Nephron (organoid): ENCODE data around the gene ARID1B.

Experiments
- H3K27ac Mint-ChIP-seq, 3 experiments: 2 replicates each; pipeline ENCODE4 v1.8.0; 2020; ENCODE audit warnings: mixed read lengths in 3 of 3, mild to moderate bottlenecking in 2 of 3, moderate library complexity in 1 of 3
- H3K27me3 Mint-ChIP-seq: 2 replicates; pipeline ENCODE4 v1.8.0; 2021; ENCODE audit warnings: low read depth, mild to moderate bottlenecking, moderate library complexity, mixed read lengths
- H3K36me3 Mint-ChIP-seq: 2 replicates; pipeline ENCODE4 v1.8.0; 2020; ENCODE audit warnings: low read depth, mixed read lengths
- H3K4me1 Mint-ChIP-seq: 2 replicates; pipeline ENCODE4 v1.8.0; 2020; ENCODE audit warnings: mixed read lengths
- H3K4me3 Mint-ChIP-seq, 3 experiments: 2 replicates each; pipeline ENCODE4 v1.8.0; 2020; ENCODE audit warnings: mild to moderate bottlenecking in 3 of 3, mixed read lengths in 3 of 3, moderate library complexity in 2 of 3
- H3K9me3 Mint-ChIP-seq: 2 replicates; pipeline ENCODE4 v1.8.0; 2020; ENCODE audit warnings: mixed read lengths
- CTCF ChIP-seq, 3 experiments: fragments of 200-600 bp; sonication (generic); IDR thresholded peaks; one replicate each; pipeline ENCODE4 v1.5.0; 2021; ENCODE audit warnings: antibody characterized with exemption in 3 of 3; ENCODE audit not compliant: unreplicated experiment in 3 of 3

ARID1B gene

GRCh38 chr6:157074969-157075368, 297.8 kb downstream of the ARID1B start:
- Mint-ChIP-seq H3K4me3 (no peak overlapping the region), H3K27ac (peak overlapping the region in 1 of 3 experiments; percentile 14), H3K9me3 (no peaks in the 10 kb centered on the region), H3K36me3 (peaks cover 11% of the 10 kb centered on the region), H3K27me3 (no peaks in the 10 kb centered on the region), H3K4me1 (peaks cover 58% of the 10 kb centered on the region)
- TF ChIP-seq CTCF (IDR thresholded peaks at IDR 0.05; ENCODE audit: unreplicated experiment in 3 of 3) = no peak

- Mint-ChIP-seq H3K27ac (peak overlapping the region in 2 of 3 experiments; percentile 14 to 21), H3K36me3 (peaks cover 11% of the 10 kb centered on the region), H3K4me3 (no peak overlapping the region), H3K4me1 (peaks cover 50% of the 10 kb centered on the region), H3K9me3 (no peaks in the 10 kb centered on the region), H3K27me3 (no peaks in the 10 kb centered on the region)
- TF ChIP-seq CTCF (IDR thresholded peaks at IDR 0.05; ENCODE audit: unreplicated experiment in 3 of 3) = no peak
Observed at GRCh38 chr6:157075549-157076450, 298.6 kb downstream of the ARID1B start.

GRCh38 chr6:157076451-157076822, 299.3 kb downstream of the ARID1B start:
- Mint-ChIP-seq H3K36me3 (peaks cover 11% of the 10 kb centered on the region), H3K4me3 (no peak overlapping the region), H3K4me1 (peaks cover 44% of the 10 kb centered on the region), H3K27ac (peak overlapping the region in 1 of 3 experiments; percentile 21), H3K27me3 (no peaks in the 10 kb centered on the region), H3K9me3 (no peaks in the 10 kb centered on the region)
- no peak for TF ChIP-seq CTCF (IDR thresholded peaks at IDR 0.05; ENCODE audit: unreplicated experiment in 3 of 3)

DNA sequence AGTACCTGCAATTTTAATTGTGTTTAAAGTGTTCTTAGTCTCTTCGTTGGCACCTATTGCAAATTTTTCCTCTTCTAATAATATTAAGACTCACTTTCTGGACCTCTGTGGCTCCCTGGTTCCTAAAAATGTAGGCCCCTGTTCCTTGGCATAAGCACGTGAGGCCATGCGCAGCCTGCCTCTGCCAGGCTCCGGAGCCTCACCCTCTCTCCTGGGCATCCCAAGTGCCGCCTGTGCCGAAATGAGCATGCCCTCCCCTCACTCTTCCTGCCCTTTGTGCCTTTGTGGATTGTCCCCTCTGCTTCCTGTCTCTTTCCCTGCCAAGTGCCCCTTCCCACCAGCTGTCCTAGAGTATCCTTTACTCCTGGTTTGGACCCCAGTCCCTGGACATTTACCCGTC, 300.1 kb downstream of the ARID1B start:
- no peaks in the 10 kb centered on the region for H3K27me3 Mint-ChIP-seq
- peaks cover 42% of the 10 kb centered on the region for H3K4me1 Mint-ChIP-seq
- TF ChIP-seq CTCF (IDR thresholded peaks at IDR 0.05; ENCODE audit: unreplicated experiment in 3 of 3) = no peak
- peaks cover 11% of the 10 kb centered on the region for H3K36me3 Mint-ChIP-seq
- H3K27ac Mint-ChIP-seq = no peak overlapping the region
- H3K9me3 Mint-ChIP-seq = no peaks in the 10 kb centered on the region
- no peak overlapping the region for H3K4me3 Mint-ChIP-seq

DNA sequence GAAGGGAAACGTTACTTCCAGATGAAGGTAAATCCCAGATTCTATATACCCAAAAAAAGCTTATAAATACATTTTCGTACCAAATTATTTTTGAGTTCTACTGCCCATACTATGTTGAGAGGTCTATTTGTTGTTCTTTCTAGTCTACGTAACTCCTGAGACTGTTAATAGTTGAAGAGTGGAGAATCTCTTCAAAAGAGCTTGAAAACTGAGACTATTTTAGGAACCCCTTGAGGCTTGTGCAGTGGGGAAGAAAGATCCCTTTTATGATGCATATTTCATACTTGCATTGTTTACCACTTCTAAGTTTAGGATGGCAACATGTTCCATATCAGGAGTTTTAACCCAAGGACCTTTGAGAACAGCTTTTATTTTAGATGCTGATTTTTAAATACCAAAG, 301.1 kb downstream of the ARID1B start:
- Mint-ChIP-seq H3K36me3 (peaks cover 11% of the 10 kb centered on the region), H3K4me3 (no peak overlapping the region), H3K27ac (no peak overlapping the region), H3K4me1 (peaks cover 42% of the 10 kb centered on the region), H3K27me3 (no peaks in the 10 kb centered on the region), H3K9me3 (no peaks in the 10 kb centered on the region)
- TF ChIP-seq CTCF (IDR thresholded peaks at IDR 0.05; ENCODE audit: unreplicated experiment in 3 of 3) = no peak

DNA sequence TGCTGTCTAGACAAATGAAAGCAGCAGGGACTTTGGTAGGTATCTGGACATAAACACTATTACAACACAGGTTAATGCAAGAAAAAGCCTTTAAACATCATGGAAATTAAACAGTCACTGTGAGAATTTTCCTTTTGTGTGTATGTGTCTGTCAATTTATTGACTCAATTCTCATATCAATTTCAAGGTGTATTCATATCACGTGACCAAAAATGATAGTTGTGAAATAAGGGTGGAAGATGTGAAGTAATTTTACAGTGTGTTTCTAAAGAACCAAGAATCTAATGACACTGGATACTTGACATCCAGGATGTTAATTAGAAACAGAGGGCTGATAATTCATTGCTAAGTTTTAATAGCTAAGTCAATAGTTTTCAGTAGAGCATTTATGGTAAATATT, 302.1 kb downstream of the ARID1B start:
- Mint-ChIP-seq H3K36me3 (peaks cover 7% of the 10 kb centered on the region), H3K27ac (no peak overlapping the region), H3K27me3 (no peaks in the 10 kb centered on the region), H3K4me3 (no peak overlapping the region), H3K4me1 (peaks cover 36% of the 10 kb centered on the region), H3K9me3 (no peaks in the 10 kb centered on the region)
- no peak for TF ChIP-seq CTCF (IDR thresholded peaks at IDR 0.05; ENCODE audit: unreplicated experiment in 3 of 3)
